ENCODE measurements around the gene NUDC.
A peak's percentile ranks its signal among the peaks of the same experiment; 100 is the strongest.
"Not testable (repeated sequence)": the region's sequence is repeated elsewhere in the genome, so short reads cannot be mapped to it uniquely, and the experiment has no call there.

Gene NUDC

GRCh38 chr1:26910343-26911160, 11.0 kb upstream of the NUDC start:
- no peak for FAIRE-seq
- DNase-seq (ENCODE audit: insufficient read length, low spot score) = no peak

GRCh38 chr1:26911399-26912146, 10.0 kb upstream of the NUDC start:
- FAIRE-seq (no peak), DNase-seq (ENCODE audit: insufficient read length, low spot score) (no peak)

GRCh38 chr1:26912147-26912490, 9.4 kb upstream of the NUDC start:
- no peak for FAIRE-seq
- DNase-seq (ENCODE audit: insufficient read length, low spot score) = no peak

GRCh38 chr1:26913389-26913753, 8.2 kb upstream of the NUDC start:
- FAIRE-seq (no peak), DNase-seq (ENCODE audit: insufficient read length, low spot score) (no peak)

- DNase-seq (ENCODE audit: insufficient read length, low spot score) (no peak), FAIRE-seq (no peak)
Measured at GRCh38 chr1:26913754-26914619, 7.6 kb upstream of the NUDC start, which contains the start of gene NR0B2. Gene NR0B2, minus strand, starts transcription at chr1:26913975. Its CDS starts 35 bp downstream, at chr1:26913940.

- FAIRE-seq (no peak), DNase-seq (ENCODE audit: insufficient read length, low spot score) (no peak)
Measured at GRCh38 chr1:26915204-26915842, 6.2 kb upstream of the NUDC start.

- FAIRE-seq (no peak), DNase-seq (ENCODE audit: insufficient read length, low spot score) (no peak)
Measured at GRCh38 chr1:26921126-26921539, 410 bp upstream of the NUDC start.

- FAIRE-seq (no peak), DNase-seq (ENCODE audit: insufficient read length, low spot score) (no peak)
Measured at GRCh38 chr1:26922431-26922729, 837 bp downstream of the NUDC start.

GRCh38 chr1:26922901-26923300, 1.4 kb downstream of the NUDC start:
- FAIRE-seq = no peak

GRCh38 chr1:26923711-26924110, 2.2 kb downstream of the NUDC start:
- no peak for FAIRE-seq
- no peak for DNase-seq (ENCODE audit: insufficient read length, low spot score)

More at GRCh38 chr1:26922901-26923300, 1.4 kb downstream of the NUDC start:
- no peak for DNase-seq (ENCODE audit: insufficient read length, low spot score)

- FAIRE-seq (no peak), DNase-seq (ENCODE audit: insufficient read length, low spot score) (no peak)
Measured at GRCh38 chr1:26932531-26932930, 11.0 kb downstream of the NUDC start.

- DNase-seq (ENCODE audit: insufficient read length, low spot score) (no peak), FAIRE-seq (no peak)
Measured at GRCh38 chr1:26936823-26937222, 15.3 kb downstream of the NUDC start.

GRCh38 chr1:26938004-26938658, 16.6 kb downstream of the NUDC start:
- FAIRE-seq (no peak), DNase-seq (ENCODE audit: insufficient read length, low spot score) (no peak)

GRCh38 chr1:26938659-26939025, 17.1 kb downstream of the NUDC start:
- DNase-seq (ENCODE audit: insufficient read length, low spot score) = no peak
- peak; percentile 46 for FAIRE-seq

- no peak for FAIRE-seq
- DNase-seq (ENCODE audit: insufficient read length, low spot score) = no peak
Measured at GRCh38 chr1:26941311-26941710, 19.8 kb downstream of the NUDC start.

- DNase-seq (ENCODE audit: insufficient read length, low spot score) = no peak
- no peak for FAIRE-seq
Measured at GRCh38 chr1:26942656-26943055, 21.1 kb downstream of the NUDC start.

- DNase-seq (ENCODE audit: insufficient read length, low spot score) (no peak), FAIRE-seq (no peak)
Measured at GRCh38 chr1:26945138-26945537, 23.6 kb downstream of the NUDC start.

- FAIRE-seq = no peak
- no peak for DNase-seq (ENCODE audit: insufficient read length, low spot score)
Measured at GRCh38 chr1:26945728-26946127, 24.2 kb downstream of the NUDC start.

- DNase-seq (ENCODE audit: insufficient read length, low spot score) (no peak), FAIRE-seq (no peak)
Measured at GRCh38 chr1:26946270-26946669, 24.7 kb downstream of the NUDC start.

GRCh38 chr1:26948725-26949057, 27.1 kb downstream of the NUDC start:
- not testable (repeated sequence) for FAIRE-seq

More at GRCh38 chr1:26948725-26949057, 27.1 kb downstream of the NUDC start:
- not testable (repeated sequence) for DNase-seq (ENCODE audit: insufficient read length, low spot score)
